Measurements from ENCODE around the gene OCEL1. TPM values are rescaled to one million over a fixed set of nuclear protein-coding genes. Genes with fewer than 3 reads are reported as not detected.

The OCEL1 gene
- total and polyA plus RNA-seq, 2 of the 13 experiments (the other 11 are each of a cell fraction or from before 2014, with no cell fraction given), result 10.6 to 17.2 TPM

- TF ChIP-seq GABPA (IDR thresholded peaks at IDR 0.05; ENCODE audit: low read depth, low read length) (peak; percentile 42), GABPA (CRISPR knock-in tag; IDR thresholded peaks at IDR 0.05; ENCODE audit: low read depth) (peak; percentile 65), ZNF180 (CRISPR knock-in tag; IDR thresholded peaks at IDR 0.05; ENCODE audit: borderline replicate concordance, low read depth) (no peak), PLRG1 (conservative IDR thresholded peaks at IDR 0.05) (no peak), ZSCAN30 (CRISPR knock-in tag; IDR thresholded peaks at IDR 0.05) (no peak), GPN1 (CRISPR knock-in tag; IDR thresholded peaks at IDR 0.05; ENCODE audit: borderline replicate concordance) (no peak), MTF2 (CRISPR knock-in tag; IDR thresholded peaks at IDR 0.05; ENCODE audit: borderline replicate concordance) (no peak), HOXA5 (CRISPR knock-in tag; IDR thresholded peaks at IDR 0.05) (0 out of 2 replicates have a peak, but pooled peaks have one; percentile 67), TBP (CRISPR knock-in tag; IDR thresholded peaks at IDR 0.05) (no peak), FIP1L1 (IDR thresholded peaks at IDR 0.05; ENCODE audit: borderline replicate concordance, insufficient read depth, low read depth, low read length) (no peak), MXD1 (CRISPR knock-in tag; IDR thresholded peaks at IDR 0.05) (peak; percentile 16; the same call in 1 of the 2 replicates), ZNF513 (CRISPR knock-in tag; conservative IDR thresholded peaks at IDR 0.05) (no peak), ZNF234 (CRISPR knock-in tag; conservative IDR thresholded peaks at IDR 0.05) (no peak), ERF (CRISPR knock-in tag; IDR thresholded peaks at IDR 0.05) (peak; percentile 47), STAG1 (CRISPR knock-in tag; IDR thresholded peaks at IDR 0.05) (no peak), CHD2 (IDR thresholded peaks at IDR 0.05; ENCODE audit: low read depth, low read length) (no peak; the same call in 1 of the 2 replicates), ZNF350 (CRISPR knock-in tag; IDR thresholded peaks at IDR 0.05; ENCODE audit: borderline replicate concordance, low read depth) (no peak), IKZF5 (CRISPR knock-in tag; IDR thresholded peaks at IDR 0.05) (peak; percentile 62; the same call in 1 of the 2 replicates), ZFP90 (CRISPR knock-in tag; IDR thresholded peaks at IDR 0.05; ENCODE audit: borderline replicate concordance) (no peak), ZXDC (CRISPR knock-in tag; IDR thresholded peaks at IDR 0.05) (peak; percentile 57; the same call in 1 of the 2 replicates), BRD4 (CRISPR knock-in tag; IDR thresholded peaks at IDR 0.05) (peak; percentile 65; the same call in 1 of the 2 replicates), ATF1 (CRISPR knock-in tag; IDR thresholded peaks at IDR 0.05) (no peak), NCOA5 (CRISPR knock-in tag; IDR thresholded peaks at IDR 0.05) (no peak), BCL3 (CRISPR knock-in tag; IDR thresholded peaks at IDR 0.05) (no peak)
These were observed 18.0 kb downstream of the OCEL1 start (continued) for GRCh38 chr19:17243830-17244617.

Measured in HepG2 (cell line).